ENCODE results near the gene SRCAP. TPM values are rescaled to one million over a fixed set of nuclear protein-coding genes. Genes with fewer than 3 reads are reported as not detected.

SRCAP gene
- polyA plus RNA-seq, 1 donor (not counting 4 experiments of a cell fraction or from before 2014, with no cell fraction given), result 1.4 TPM

DNA sequence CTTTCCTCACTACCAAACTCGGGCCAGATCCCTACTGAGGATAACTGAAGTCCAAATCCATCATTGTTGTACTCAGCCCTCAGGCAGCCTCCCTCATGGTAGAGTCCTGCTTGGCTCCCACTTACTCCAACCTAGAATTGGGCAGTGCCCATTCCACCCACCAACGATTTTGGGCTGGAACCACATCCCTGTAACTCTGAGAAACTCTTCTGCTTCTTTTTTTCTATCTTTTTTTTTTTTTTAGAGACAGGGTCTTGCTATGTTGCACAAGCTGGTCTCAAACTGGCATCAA, 47.0 kb upstream of the SRCAP start:
- peaks cover 30% of the 10 kb centered on the region in 2 experiments for H3K36me3 ChIP-seq (ENCODE audit: control insufficient read depth in 2 of 2, extremely low read depth in 1 of 2, insufficient read depth in 2 of 2, low read length in 2 of 2)
- DNase-seq (ENCODE audit: low read depth, low spot score) (no peak), FAIRE-seq (no peak)
- H3K9ac ChIP-seq (ENCODE audit: control insufficient read depth, extremely low read depth, insufficient read depth, low read length), result peak overlapping the region; percentile 93
- dilution Hi-C loops (cut with MboI; ENCODE audit: extremely low pct_ligation_motif_present, low sequenced_read_pairs), result no loop called here
- no peaks in the 10 kb centered on the region for H3K27me3 ChIP-seq (ENCODE audit: control insufficient read depth, extremely low read depth, insufficient read depth, low read length)
- no peak overlapping the region for H2AFZ ChIP-seq (ENCODE audit: control insufficient read depth, low read length)
- H3K27ac ChIP-seq (ENCODE audit: control insufficient read depth, insufficient read depth, low read length), result peak overlapping the region; percentile 36
- peak overlapping the region; percentile 90 for H3K4me2 ChIP-seq (ENCODE audit: control insufficient read depth, extremely low read depth, insufficient read depth, low read depth, low read length)
- peaks cover 14% of the 10 kb centered on the region for H3K79me2 ChIP-seq (ENCODE audit: control insufficient read depth, insufficient read depth, low read length)
- no peaks in the 10 kb centered on the region for H4K20me1 ChIP-seq (ENCODE audit: control insufficient read depth, extremely low read depth, insufficient read depth, low read length)
- peaks cover 20% of the 10 kb centered on the region for H3K4me1 ChIP-seq (ENCODE audit: control insufficient read depth, extremely low read depth, insufficient read depth, low read length)
- TF ChIP-seq, protein P1, sequence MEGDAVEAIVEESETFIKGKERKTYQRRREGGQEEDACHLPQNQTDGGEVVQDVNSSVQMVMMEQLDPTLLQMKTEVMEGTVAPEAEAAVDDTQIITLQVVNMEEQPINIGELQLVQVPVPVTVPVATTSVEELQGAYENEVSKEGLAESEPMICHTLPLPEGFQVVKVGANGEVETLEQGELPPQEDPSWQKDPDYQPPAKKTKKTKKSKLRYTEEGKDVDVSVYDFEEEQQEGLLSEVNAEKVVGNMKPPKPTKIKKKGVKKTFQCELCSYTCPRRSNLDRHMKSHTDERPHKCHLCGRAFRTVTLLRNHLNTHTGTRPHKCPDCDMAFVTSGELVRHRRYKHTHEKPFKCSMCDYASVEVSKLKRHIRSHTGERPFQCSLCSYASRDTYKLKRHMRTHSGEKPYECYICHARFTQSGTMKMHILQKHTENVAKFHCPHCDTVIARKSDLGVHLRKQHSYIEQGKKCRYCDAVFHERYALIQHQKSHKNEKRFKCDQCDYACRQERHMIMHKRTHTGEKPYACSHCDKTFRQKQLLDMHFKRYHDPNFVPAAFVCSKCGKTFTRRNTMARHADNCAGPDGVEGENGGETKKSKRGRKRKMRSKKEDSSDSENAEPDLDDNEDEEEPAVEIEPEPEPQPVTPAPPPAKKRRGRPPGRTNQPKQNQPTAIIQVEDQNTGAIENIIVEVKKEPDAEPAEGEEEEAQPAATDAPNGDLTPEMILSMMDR (optimal IDR thresholded peaks at IDR 0.05 in 1 of 3, IDR thresholded peaks at IDR 0.05 in 1 of 3, conservative IDR thresholded peaks at IDR 0.05 in 1 of 3; ENCODE audit: extremely low read depth in 1 of 3, insufficient read depth in 2 of 3, low read length in 3 of 3), result no peak
- TF ChIP-seq EZH2 (IDR thresholded peaks at IDR 0.05; ENCODE audit: low read length), result no peak
- H3K9me3 ChIP-seq (ENCODE audit: control insufficient read depth, low read depth, low read length), result no peaks in the 10 kb centered on the region
- H3K9me1 ChIP-seq (ENCODE audit: control insufficient read depth, extremely low read depth, insufficient read depth, low read length), result no peaks in the 10 kb centered on the region
- peak overlapping the region; percentile 74 to 99 (median 74) for H3K4me3 ChIP-seq (ENCODE audit: control insufficient read depth in 2 of 3, extremely low read depth in 1 of 3, insufficient read depth in 2 of 3, low read depth in 1 of 3, low read length in 3 of 3)

DNA sequence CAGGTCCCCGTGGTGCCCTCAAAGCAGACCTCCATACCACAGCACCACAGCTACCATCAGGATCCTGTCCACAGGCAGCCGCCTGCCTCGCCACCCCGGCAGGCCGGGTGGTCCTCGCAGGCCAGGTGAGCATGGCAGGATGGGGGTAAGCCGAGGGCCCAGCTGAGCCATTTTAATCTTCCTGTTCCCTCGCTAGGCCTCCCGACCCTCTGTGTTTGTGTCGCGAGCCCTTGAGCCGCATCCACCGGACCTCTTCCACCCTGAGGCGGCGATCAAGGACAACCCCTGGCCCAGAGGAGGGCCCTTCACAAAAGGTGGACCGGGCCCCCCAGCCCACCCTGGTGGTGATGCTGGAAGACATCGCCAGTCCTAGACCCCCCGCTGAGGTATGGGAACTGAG, 46.3 kb upstream of the SRCAP start:
- H3K36me3 ChIP-seq (ENCODE audit: control insufficient read depth in 2 of 2, extremely low read depth in 1 of 2, insufficient read depth in 2 of 2, low read length in 2 of 2), result peaks cover 30% of the 10 kb centered on the region in 2 experiments
- H3K27ac ChIP-seq (ENCODE audit: control insufficient read depth, insufficient read depth, low read length), result no peak overlapping the region
- no peak overlapping the region for H3K9ac ChIP-seq (ENCODE audit: control insufficient read depth, extremely low read depth, insufficient read depth, low read length)
- H3K4me3 ChIP-seq (ENCODE audit: control insufficient read depth in 2 of 3, extremely low read depth in 1 of 3, insufficient read depth in 2 of 3, low read depth in 1 of 3, low read length in 3 of 3), result no peak overlapping the region
- H3K9me1 ChIP-seq (ENCODE audit: control insufficient read depth, extremely low read depth, insufficient read depth, low read length), result no peaks in the 10 kb centered on the region
- DNase-seq (ENCODE audit: low read depth, low spot score), result no peak
- TF ChIP-seq, protein P1 (optimal IDR thresholded peaks at IDR 0.05 in 1 of 3, IDR thresholded peaks at IDR 0.05 in 1 of 3, conservative IDR thresholded peaks at IDR 0.05 in 1 of 3; ENCODE audit: extremely low read depth in 1 of 3, insufficient read depth in 2 of 3, low read length in 3 of 3), result no peak
- TF ChIP-seq EZH2 (IDR thresholded peaks at IDR 0.05; ENCODE audit: low read length), result no peak
- no peaks in the 10 kb centered on the region for H3K27me3 ChIP-seq (ENCODE audit: control insufficient read depth, extremely low read depth, insufficient read depth, low read length)
- dilution Hi-C loops (cut with MboI; ENCODE audit: extremely low pct_ligation_motif_present, low sequenced_read_pairs), result no loop called here
- no peak for FAIRE-seq
- no peak overlapping the region for H2AFZ ChIP-seq (ENCODE audit: control insufficient read depth, low read length)
- H4K20me1 ChIP-seq (ENCODE audit: control insufficient read depth, extremely low read depth, insufficient read depth, low read length), result no peaks in the 10 kb centered on the region
- H3K79me2 ChIP-seq (ENCODE audit: control insufficient read depth, insufficient read depth, low read length), result peaks cover 14% of the 10 kb centered on the region
- H3K9me3 ChIP-seq (ENCODE audit: control insufficient read depth, low read depth, low read length), result no peaks in the 10 kb centered on the region
- H3K4me1 ChIP-seq (ENCODE audit: control insufficient read depth, extremely low read depth, insufficient read depth, low read length), result peaks cover 27% of the 10 kb centered on the region
- no peak overlapping the region for H3K4me2 ChIP-seq (ENCODE audit: control insufficient read depth, extremely low read depth, insufficient read depth, low read depth, low read length)

Measured in keratinocyte (primary cell).